Right kidney (tissue), 1 donor: Measurements from ENCODE around the gene TRIM45.
"Not testable (repeated sequence)": the region's sequence is repeated elsewhere in the genome, so short reads cannot be mapped to it uniquely, and the experiment has no call there.

Source experiments
- DNase-seq: peaks from one replicate; pipeline ENCODE4 v3.0.0-alpha.2; 2016

The TRIM45 gene

DNA sequence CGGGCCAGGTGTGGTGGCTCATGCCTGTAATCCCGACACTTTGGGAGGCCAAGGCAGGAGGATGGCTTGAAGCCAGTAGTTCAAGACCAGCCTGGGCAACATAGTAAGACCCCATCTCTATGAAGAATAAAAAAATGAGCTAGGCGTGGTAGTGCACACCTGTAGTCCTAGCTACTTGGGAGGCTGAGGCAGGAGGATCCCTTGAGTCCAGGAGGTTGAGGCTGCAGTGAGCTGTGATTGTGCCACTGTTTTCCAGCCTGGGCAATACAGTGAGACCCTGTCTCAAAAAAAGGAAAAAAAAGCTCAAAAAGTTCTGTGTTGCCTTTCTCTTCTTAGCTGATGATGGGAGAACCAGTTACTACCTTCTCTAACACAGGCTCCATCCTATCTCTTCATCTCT, 19.7 kb downstream of the TRIM45 start:
- DNase-seq, result not testable (repeated sequence)

DNA sequence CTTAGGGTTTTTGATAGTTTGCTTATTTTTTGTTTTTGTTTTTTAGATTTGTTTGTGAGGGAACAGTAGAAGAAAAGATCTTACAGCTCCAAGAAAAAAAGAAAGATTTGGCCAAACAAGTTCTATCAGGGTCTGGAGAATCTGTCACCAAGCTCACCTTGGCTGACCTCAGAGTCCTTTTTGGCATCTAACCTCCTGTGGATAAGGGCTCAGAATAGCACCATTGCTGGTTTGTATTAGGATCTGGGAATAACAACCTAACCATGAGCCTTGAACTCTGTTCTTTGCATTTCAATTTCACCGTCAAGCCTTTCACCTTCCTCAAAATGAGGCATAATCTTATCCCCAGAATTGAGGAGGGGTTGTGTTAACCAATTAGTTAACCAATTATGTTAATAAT, 20.2 kb downstream of the TRIM45 start:
- DNase-seq, result no peak

DNA sequence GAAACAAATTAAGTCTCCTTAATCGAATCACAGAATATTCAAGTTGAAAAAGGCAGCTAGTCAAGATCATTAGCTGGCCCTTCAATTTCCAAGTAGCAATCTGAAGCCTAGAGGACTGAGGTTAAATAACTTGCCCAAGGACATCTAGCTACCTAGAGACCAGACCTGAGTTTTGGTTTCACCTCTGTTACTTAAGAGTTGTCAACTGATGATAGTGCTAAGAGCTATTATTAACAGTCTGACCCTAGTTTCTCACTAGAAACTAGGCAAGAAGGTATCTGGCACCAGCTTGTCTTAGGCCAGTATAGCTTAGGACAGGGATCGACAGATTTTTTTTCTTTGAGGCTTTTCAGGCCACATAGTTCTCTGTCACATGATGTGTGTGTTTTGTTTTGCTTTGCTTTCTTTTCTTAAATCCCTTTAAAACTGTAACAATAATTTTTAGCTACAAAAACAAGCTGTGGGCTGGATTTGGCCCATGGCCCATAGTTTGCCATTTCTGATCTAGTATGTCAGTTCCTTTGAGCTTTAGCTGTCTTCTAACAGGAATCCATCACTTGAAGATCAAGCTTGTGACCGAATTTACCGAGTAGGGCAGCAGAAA, 23.2 kb downstream of the TRIM45 start:
- no peak for DNase-seq

DNA sequence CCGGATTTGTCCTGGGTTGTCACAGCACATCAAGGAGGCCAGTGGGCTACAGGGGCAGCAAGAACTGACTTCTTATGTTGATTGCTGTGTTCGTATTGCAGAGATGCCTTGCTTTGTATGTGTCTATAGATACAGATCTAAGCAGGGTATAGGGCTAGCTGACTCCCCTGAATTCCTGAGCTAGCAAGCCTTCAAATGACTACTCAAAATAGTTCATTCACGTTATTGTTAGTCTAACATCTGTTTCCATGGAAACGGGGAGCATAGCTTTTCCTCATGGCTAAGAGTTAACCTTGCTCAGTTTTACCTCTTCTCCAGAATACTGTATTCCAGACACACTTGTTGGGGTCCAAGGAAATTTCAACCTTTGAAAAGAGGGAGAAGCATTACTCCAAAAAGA, 24.1 kb downstream of the TRIM45 start:
- no peak for DNase-seq

DNA sequence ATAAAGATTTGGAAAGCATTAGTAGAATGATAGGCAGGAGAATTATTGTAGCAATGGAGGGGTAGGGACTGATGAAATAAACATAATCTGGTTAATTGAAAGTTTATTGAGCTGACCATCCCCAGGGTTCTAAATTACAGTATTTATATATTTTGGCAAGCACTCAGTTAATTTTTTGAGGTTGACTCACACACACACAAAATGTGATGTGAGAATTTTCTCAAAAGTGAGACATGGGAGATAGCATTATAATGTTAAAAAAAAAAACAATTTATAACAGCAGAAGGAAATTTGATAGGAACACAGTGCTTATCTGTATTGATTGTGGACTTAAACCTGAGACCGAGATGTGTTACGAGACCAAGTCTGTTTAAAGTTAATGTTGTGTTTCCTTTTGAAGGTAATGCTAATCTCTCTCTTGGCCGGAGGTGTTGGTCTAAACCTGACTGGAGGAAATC, 24.6 kb downstream of the TRIM45 start:
- DNase-seq, result no peak

DNA sequence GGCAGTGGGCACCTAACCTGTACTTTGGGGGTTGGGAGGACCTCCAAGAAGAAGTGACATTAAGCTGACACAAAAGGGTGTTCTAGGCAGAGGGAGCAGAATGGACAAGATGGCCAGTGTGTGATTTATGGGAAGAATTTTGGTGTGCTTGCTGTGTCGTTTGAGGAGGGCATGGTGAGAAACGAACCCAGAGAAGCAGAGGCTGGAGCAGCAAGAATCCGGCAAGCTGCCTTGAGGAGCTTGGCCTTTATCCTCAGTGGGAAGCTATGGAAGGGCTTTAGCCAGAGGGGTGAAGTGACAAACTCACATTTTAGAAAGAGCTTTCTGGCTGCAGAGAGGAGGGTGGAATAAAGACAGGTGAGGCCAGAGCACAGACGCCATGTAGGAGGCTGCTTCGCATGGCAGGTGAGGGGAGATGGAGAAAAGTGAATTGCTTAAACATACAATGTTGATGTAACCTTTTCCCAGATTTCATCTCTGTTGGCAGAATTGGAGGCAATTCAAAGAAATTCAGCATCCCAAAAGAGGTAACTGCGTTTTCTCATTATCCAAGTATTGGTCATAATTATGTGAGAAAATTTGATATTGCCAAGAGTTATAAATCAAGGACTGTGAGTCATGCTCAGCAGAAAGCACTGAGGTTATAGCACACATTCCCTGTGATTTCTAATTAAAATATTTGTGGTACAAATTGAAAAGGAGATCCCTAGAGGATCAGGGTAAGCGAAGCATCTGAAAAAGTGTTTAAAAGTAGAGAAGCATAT, 26.5 kb downstream of the TRIM45 start:
- no peak for DNase-seq

DNA sequence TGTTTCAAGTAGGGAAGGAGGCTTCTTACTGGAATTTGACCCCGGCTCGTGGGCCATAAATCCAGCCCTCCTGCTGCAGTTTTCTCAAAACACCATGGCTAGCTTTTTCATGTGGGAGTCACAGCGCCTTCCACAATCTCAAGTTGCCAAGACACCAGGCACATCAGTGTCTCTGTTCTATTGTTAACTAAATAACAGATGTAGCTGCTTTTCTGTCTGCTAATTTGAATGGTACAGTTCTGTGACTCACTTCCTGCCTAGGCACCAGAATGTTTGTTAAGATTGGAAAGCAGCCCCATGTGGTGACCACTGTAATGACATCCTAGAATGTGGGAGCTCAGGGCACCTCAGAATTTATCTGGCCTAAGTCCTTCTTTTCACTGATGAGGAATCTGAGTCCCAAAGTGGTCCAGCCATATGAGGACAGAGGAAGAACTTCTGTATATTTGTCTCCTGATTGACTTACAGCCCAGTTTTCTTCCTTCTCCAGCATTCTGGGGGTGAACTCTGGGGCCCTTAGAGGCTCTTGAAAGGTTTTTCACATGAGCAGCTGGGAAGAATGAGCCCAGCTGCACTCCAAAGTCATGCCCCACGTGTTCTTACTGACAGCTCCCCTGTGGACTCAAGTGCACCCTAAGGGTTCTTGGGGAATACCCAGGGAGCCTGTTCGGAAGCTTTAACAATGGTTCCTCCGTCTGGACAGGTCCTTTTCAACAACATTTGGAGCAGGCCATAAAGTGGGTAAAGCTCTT, 27.5 kb downstream of the TRIM45 start:
- DNase-seq, result peak; percentile 35

DNA sequence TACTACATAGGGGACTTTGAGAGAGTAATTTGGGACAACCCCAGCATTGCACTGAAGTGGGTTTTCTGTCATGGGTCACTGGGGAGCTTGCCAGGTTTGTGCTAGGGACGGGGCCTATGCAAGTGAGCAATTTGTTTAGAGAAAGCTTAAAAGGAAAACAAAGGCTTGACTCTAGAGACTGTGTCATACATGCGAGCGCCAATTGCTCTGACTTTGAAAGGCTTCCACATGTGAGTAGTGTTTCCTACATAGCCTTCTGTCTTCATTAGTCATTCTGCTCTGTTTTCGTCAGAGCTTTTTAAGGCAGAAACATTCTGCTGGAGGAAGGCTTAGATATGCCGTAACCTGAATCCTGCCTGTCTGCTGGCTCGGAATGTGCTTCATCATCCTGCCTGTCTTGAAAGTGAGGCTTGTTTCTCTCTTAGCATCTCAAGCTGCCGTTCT, 28.4 kb downstream of the TRIM45 start:
- DNase-seq, result peak; percentile 43

DNA sequence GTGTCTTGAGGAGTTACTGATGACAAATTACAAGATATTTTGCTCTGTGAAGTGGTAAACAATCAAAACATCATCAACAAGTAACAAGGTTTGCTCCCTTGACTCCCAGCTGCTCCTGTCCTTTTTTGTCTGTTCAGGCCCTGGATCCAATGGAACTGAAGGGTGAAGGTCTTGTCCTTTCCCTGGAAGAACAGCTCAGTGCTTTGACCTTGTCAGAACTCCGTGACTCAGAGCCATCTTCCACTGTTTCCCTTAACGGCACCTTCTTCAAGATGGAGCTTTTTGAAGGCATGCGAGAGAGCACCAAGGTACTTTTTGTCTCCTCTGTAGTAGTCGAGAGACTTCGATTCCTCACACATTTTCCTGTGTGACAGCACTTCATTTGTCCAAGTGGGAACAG, 29.0 kb downstream of the TRIM45 start:
- DNase-seq, result no peak

DNA sequence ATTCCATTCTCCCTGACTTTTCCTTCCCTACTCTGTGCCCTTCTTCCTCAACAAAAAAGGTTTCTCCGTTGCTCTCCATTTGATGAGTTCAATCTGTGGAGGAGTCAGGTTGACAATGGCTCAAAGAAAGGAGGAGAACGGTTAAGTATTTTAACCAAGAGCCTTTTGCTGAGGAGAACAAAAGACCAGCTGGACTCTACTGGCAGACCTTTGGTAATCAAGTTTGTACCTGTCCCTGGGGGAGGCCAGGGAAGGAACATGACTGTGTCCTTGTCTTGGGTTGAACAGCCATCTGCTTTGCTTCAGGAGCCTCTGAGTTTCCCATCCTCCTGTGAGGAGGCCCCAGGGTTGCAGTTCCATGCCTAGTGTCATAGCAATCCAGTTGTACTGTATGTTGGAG, 31.6 kb downstream of the TRIM45 start:
- DNase-seq, result no peak

DNA sequence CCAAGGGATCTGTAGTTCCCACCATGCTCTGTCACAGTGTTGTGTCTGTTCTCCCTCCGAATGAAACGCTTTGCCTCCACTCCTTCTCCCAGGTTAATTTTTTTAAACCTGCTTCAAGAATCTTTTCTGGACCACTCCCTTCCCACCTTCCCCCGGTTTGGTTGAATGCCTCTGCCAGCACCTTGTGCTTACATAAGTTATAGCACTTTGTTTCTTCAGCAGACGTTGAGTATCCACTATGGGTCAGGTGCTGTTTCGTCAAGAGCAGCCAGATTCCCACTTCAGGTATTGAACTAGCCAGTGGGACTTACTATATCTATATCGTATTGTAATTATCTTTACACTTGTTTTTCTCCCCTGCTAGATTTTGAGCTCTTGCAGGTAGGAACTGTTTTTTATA, 33.9 kb downstream of the TRIM45 start:
- DNase-seq, result no peak

DNA sequence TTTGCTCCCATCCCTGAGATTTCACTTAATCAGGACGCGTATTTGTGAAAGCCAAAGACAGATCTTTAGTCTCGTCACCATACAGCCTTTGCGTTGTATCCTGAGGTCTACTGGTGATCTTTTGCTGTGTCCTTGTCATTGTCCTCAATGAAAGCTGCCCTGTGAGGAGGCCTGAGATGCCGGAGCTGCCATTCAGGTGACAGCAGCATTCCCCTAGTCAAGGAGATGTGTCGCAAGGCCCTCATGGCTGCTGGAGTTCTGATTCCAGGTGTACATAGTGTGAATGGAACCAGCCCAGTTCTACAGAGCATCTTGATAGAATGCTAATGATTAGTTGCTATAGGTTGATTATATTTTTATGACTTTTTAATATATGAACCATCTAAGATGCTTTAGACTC, 37.3 kb downstream of the TRIM45 start:
- DNase-seq, result no peak

DNA sequence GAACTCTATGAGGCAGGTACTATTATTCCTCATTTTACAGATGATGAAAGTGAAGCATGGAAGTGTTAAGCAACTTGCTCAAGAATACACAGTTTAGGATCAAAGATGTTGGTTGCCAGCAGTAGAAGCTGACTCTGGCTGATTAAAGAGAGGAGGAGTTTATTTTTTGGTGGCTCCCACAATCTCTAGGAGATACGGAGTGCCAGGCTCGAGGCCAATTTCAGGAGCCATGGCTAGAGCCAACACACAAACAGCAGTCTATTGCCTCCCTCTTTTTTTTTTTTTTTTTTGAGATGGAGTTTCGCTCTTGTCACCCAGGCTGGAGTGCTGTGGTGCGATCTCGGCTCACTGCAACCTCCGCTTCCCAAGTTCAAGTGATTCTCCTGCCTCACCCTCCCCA, 41.8 kb downstream of the TRIM45 start:
- DNase-seq, result no peak

DNA sequence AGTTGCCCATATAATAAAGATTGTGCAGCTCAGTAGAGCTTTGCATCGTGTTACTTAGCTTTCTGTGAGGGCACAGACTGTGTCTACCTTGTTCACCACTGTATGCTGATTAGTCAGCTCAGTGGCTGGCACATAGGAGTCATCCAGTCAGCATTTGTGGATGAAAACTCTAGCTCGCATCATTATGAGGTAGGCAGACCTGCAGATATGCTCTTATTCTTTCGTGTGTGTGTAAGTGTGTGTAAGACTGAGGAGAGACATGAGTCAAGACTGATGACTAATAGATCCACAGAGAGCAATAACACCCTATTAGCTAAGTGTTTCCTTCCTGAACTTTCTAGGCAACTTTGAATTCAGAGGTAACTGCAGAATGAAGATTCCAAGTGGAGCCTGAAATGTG, 44.3 kb downstream of the TRIM45 start:
- DNase-seq, result no peak

DNA sequence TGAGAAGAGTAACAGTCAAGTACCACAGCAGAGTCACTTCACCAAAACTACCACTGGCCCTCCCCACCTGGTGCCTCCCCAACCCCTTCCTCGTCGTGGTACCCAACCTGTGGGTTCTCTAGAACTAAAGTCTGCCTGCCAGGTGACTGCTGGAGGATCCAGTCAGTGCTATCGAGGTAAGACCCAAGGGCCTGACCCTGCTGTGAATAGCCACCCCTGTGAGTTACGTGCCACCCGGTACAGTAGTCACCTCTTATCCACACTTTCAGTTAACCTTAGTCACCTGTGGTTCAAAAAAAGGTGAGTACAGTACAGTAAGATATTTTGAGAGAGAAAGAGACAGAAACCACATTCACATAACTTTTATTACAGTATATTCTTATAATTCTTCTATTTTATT, 44.9 kb downstream of the TRIM45 start:
- no peak for DNase-seq

DNA sequence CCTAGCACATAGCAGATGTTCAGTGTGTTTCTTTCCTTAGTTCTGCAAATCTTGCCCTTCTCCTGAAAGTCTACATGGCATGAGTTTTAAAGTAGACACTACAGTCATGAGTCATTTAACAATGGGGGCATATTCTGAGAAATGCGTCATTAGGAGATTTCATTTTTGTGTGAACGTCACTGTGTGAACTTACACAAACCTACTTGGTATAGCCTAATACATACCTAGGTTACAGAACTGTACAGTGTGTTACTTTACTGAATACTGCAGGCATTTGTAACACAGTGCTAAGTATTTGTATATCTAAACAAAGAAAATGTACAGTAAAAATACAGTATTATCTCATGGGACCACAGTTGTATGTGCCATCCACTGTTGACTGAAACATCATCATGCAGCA, 51.4 kb downstream of the TRIM45 start:
- no peak for DNase-seq

DNA sequence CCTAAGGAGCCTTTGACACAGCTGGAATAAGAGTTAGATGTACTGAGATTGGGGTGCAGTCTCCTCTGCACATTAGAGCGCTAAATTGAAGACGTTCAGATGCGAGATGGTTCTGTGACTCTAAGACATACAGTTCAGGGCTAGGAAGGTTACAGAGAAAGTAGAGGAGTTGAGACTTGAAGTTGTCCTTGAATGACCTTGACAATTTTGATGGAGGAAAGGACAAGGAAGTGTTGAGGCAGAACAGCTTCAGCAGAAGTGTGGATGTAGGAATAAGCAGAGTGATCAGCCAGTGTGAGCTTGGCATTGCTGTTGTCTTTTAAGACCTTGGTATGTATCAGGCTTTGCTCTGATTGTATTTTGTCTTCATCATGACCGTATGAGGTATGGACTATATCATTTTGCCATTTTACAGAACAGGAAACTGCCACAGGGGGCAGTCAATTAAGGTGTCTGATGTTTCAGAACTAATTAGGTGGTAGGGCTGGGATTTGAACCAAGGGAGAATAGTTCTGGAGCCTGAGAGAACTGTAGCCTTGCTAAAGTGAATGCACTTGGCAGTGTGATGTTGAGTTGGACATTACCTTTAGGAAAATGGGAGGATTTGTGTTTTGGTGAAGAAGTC, 52.2 kb downstream of the TRIM45 start:
- DNase-seq, result no peak

DNA sequence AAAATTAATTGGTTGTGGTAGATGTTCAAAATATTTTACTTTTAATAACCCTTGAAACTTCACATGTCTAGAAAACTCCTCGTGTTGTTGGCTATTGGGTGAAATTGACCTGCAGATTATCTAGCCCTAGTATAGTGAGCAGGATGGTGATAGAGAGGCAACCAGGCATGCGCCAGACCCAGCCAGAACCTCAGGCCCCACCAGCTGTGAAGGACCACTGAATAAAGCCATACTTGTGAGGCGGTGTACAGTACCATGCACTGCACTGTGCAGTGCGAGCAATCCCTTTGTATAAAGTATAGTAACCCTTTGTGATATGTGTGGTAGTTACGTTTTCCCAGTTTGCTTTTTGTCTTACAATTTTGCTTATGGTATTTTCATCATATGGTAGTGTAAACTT, 53.0 kb downstream of the TRIM45 start:
- no peak for DNase-seq

DNA sequence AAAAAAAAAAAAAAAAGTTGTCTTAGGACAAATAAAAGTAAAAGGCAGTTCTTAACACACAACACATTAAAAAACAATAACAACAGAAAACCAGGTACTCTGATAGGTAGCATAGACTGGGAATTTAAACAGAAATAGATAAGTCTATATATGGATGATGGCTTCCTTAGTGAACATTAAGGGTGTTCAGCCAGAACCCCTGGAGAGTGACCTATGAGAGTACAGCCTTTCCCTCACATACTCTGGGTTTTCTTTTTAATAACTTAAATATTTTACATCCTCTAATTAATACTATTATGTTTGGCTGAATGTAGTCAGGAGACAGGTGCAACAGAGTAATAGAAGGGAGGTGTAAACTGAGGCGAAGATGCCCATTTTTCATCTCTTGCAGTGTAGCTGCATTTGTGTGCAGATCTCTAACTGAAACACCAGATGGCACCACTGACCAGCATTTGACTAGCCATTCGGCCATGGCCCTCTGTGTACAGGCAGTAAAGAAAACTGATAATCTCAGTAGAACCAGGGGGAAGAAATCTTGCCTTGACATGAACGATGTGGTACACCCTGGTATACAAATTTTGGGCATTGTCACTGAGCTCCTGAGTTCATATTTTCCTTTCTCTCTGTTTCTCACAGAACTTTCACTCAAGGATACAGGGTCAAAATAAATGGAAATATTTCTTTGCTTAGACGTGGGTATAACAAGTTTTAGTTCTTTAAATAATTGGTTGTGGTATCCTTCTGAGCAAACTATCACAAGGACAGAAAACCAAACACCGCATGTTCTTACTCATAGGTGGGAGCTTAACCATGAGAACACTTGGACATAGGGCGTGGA, 53.8 kb downstream of the TRIM45 start:
- no peak for DNase-seq

DNA sequence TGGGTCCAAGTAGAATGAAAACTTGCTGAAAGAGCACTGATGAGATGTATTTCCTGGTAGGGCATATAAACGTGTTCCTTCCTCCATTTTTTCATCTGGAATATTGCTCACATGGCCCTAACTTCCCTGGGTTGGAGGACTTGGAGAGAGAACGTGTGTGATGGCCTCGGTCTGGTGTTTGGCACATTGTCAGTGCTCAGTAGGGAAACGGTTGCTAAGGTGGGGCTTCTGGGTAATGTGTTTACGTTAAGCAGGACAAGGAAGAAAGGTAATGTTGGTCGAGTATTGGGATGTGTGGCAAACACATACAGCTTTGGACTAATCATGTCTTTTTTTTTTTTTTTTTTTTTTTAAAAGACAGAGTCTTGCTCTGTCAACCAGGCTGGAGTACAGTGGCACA, 55.2 kb downstream of the TRIM45 start:
- no peak for DNase-seq

DNA sequence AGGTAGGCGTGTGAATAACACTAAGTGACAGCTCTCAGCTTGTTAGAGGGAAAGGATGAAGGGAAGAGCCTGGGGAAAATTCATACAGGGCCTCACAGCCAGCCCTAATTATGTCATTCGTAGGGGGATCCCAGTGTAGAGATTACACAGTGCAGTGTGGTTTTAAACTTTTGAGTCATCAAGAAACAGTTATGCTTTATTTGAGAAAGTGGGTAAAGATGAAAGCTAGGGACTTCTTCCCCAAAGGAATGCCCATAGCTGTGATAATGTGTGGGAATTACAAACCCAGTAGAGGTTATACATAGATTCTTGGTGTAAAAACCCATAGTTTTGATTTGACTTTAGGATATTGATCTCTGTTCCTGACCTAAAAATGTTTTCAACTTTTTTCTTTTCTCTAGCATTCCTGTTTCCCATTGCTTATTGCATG, 59.5 kb downstream of the TRIM45 start:
- DNase-seq, result no peak
